ENCODE measurements around the gene DCAF4. TPM values are rescaled to one million over a fixed set of nuclear protein-coding genes. Genes with fewer than 3 reads are reported as not detected.

Gene DCAF4
- total RNA-seq, 2 donors from 2014 or later, result 8.3 to 11.3 TPM

DNA sequence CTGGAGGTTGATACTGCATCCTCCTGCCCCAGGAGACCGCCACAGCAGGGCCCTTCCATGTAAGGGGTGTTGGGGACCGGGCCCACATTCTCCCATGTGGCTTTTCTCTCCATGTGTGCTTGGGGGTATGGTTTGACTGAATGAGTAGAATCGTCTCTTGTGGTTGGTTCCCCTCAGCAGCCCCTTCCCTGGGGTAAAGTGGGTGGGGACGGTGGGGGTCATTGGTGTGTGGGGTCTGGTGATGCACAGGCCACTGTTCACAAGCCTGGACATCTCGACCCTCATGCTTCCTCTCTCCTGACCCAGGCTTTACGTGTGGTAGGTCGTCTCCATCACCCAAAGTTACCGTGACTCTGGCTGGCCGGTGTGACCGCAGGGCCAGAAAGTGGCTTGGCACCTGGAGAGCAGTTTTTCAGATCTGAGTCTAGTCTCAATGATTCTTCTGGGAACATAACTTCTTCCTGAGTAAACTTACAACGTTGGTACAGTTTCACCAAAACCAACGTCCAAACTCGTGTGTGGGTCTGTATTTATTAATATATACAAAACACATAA, 17.7 kb downstream of the DCAF4 start:
- Histone ChIP-seq H3K9me3 (no peaks in the 10 kb centered on the region), H3K4me1 (no peaks in the 10 kb centered on the region), H3K27ac (no peak overlapping the region), H3K27me3 (no peaks in the 10 kb centered on the region), H3K9ac (ENCODE audit: low read depth in 2 of 2, low read length in 2 of 2) (no peak overlapping the region), H3K36me3 (no peaks in the 10 kb centered on the region), H3K4me3 (no peak overlapping the region)
- no peak for TF ChIP-seq CTCF (IDR thresholded peaks at IDR 0.05)
- no peak for DNase-seq
- intact Hi-C loops (cut with DNase I), result no loop called here

GRCh38 chr14:72945356-72946027, 19.2 kb downstream of the DCAF4 start:
- Histone ChIP-seq H3K27me3 (no peaks in the 10 kb centered on the region), H3K4me3 (no peak overlapping the region), H3K9ac (ENCODE audit: low read depth in 2 of 2, low read length in 2 of 2) (no peak overlapping the region), H3K9me3 (no peaks in the 10 kb centered on the region), H3K4me1 (no peaks in the 10 kb centered on the region), H3K36me3 (no peaks in the 10 kb centered on the region), H3K27ac (no peak overlapping the region)
- TF ChIP-seq CTCF (IDR thresholded peaks at IDR 0.05), result no peak
- DNase-seq, result no peak
- intact Hi-C loops (cut with DNase I), result loop anchor here (2.0 kb wide), 1 partner anchor 427 kb away; no protein-coding TSS in a partner anchor

DNA sequence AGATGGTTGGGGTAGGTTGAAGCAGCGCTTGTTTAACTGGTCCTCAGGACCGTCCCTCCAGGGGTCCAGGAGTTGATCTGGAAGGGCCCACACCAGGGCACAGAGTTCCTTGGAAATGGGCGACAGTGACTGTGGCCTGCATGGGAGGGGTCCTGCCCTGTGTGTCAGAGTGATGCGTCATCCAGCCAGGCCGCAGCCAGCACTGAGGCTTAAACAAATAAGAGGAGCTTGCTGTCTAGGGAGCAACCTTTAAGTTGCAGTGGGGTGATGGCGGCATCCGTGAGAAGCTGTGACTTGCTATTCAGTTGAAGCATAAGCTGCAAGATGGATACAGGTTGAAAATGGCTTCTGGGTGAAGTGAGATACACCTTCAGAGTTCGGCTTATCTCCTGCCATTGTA, 20.2 kb downstream of the DCAF4 start:
- intact Hi-C loops (cut with DNase I), result loop anchor here (2.0 kb wide), 1 partner anchor 428 kb away; no protein-coding TSS in a partner anchor
- Histone ChIP-seq H3K27me3 (no peaks in the 10 kb centered on the region), H3K27ac (no peak overlapping the region), H3K4me3 (no peak overlapping the region), H3K4me1 (no peaks in the 10 kb centered on the region), H3K9ac (ENCODE audit: low read depth in 2 of 2, low read length in 2 of 2) (no peak overlapping the region), H3K36me3 (no peaks in the 10 kb centered on the region), H3K9me3 (no peaks in the 10 kb centered on the region)
- no peak for TF ChIP-seq CTCF (IDR thresholded peaks at IDR 0.05)
- DNase-seq, result no peak

- no peak for DNase-seq
- Histone ChIP-seq H3K27ac (no peak overlapping the region), H3K9ac (ENCODE audit: low read depth in 2 of 2, low read length in 2 of 2) (no peak overlapping the region), H3K27me3 (no peaks in the 10 kb centered on the region), H3K4me3 (no peak overlapping the region), H3K4me1 (no peaks in the 10 kb centered on the region), H3K9me3 (no peaks in the 10 kb centered on the region), H3K36me3 (no peaks in the 10 kb centered on the region)
- intact Hi-C loops (cut with DNase I), result loop anchor here (2.0 kb wide), 1 partner anchor 429 kb away; no protein-coding TSS in a partner anchor
- no peak for TF ChIP-seq CTCF (IDR thresholded peaks at IDR 0.05)
Observed at GRCh38 chr14:72947366-72948160, 21.3 kb downstream of the DCAF4 start.

GRCh38 chr14:72948481-72949138, 22.3 kb downstream of the DCAF4 start:
- H3K27ac ChIP-seq, result no peak overlapping the region
- H3K9me3 ChIP-seq, result no peaks in the 10 kb centered on the region
- H3K4me3 ChIP-seq, result no peak overlapping the region
- H3K4me1 ChIP-seq, result no peaks in the 10 kb centered on the region
- H3K9ac ChIP-seq (ENCODE audit: low read depth in 2 of 2, low read length in 2 of 2), result no peak overlapping the region
- intact Hi-C loops (cut with DNase I), result no loop called here
- no peaks in the 10 kb centered on the region for H3K36me3 ChIP-seq
- no peaks in the 10 kb centered on the region for H3K27me3 ChIP-seq
- peak; percentile 80 for TF ChIP-seq CTCF (IDR thresholded peaks at IDR 0.05)
- peak; percentile 73 for DNase-seq

Data from colonic mucosa (tissue), 4 donors.